ENCODE data around the gene HTR2A. TPM values are rescaled to one million over a fixed set of nuclear protein-coding genes. Genes with fewer than 3 reads are reported as not detected.
A peak's percentile ranks its signal among the peaks of the same experiment; 100 is the strongest.

The HTR2A gene
- polyA plus RNA-seq (ENCODE audit: insufficient read depth in 1 of 5, insufficient read length in 5 of 5, low replicate concordance in 1 of 5): 1 to 10 TPM in 1 of 5 donors, under 1 TPM in 4; 0.48 to 1.1 (median 0.80) TPM
- long read RNA-seq, donor 1, partial matches to known transcripts: 0 of 1 reads
- long read RNA-seq, donor 1, other reads (novel, unspliced or antisense): 0 of 1 reads
- long read RNA-seq, donor 2: 0 reads
- long read RNA-seq, donor 3: 0 reads
- long read RNA-seq, donor 4, full-length matches to known transcripts: 1 of 1 reads
- long read RNA-seq, donor 4, partial matches to known transcripts: 0 of 1 reads
- long read RNA-seq, donor 4, other reads (novel, unspliced or antisense): 0 of 1 reads
- long read RNA-seq, donor 5: 0 reads
- long read RNA-seq, donor 6, full-length matches to known transcripts: 1 of 1 reads
- long read RNA-seq, donor 6, partial matches to known transcripts: 0 of 1 reads
- long read RNA-seq, donor 6, other reads (novel, unspliced or antisense): 0 of 1 reads
- long read RNA-seq, donor 7, full-length matches to known transcripts: 1 of 1 reads
- long read RNA-seq, donor 7, partial matches to known transcripts: 0 of 1 reads
- long read RNA-seq, donor 7, other reads (novel, unspliced or antisense): 0 of 1 reads
- long read RNA-seq, donor 8: 0 reads

DNA sequence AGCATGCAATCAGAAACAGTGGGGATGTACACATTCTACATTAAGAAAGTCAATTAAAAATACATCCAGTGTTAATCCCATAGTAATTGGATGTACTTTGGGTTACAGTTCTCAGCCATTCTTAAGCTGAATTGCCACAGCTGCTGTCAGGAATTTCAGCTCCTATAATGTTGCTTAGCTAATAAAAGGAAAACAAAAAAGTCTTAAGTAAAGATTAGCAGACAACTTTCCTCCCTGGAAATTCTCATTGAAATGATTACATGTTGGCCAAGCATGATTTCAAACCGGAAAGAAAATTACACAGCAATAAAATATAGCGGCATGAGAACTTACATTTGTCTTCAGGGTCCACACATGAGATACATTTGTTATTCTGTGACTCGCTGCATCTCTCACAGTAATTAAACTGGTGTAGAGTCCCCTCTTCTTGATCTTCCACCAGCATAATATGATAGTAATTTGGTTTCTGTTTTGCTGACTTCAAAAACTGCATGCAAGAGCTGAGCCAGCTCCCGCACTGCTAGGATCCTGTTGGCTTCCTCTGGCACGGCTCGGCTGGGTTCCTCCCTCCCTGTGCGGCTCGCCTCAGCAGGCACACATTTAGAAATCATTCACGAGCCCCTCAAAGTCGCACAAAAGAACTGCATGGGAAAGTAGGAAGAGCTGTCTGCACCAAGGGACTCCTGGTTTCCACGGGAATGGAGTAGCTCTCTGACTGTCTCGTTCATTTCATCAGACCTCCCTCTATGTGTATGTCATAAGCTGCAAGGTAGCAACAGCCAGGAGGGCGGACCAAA, at the start of gene HTR2A:
HTR2A (minus strand) TSS at position 713 of the 797 bp plus-strand sequence. CDS start 1,147 bp downstream, outside the sequence.
- peak; percentile 36 to 42 for DNase-seq

DNA sequence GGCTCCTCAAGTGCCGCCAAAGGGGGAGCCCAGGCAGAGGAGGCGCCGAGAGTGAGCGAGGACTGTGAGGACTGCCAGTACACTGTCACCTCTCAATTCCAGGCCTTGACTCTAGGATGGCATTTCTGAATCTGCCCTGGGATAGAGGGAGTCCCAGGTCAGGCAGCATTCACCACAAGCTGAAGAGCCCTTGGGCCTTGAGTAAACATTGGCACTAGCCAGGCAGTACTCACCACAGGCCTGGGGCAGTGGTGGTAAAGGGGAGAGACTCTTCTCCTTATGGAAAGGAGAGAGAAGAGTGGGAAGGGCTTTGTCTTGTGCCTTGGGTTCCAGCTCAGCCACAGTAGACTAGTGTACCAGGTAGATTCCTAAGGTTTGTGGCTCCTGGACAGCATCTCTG, 39.7 kb upstream of the HTR2A start:
- DNase-seq: no peak

DNA sequence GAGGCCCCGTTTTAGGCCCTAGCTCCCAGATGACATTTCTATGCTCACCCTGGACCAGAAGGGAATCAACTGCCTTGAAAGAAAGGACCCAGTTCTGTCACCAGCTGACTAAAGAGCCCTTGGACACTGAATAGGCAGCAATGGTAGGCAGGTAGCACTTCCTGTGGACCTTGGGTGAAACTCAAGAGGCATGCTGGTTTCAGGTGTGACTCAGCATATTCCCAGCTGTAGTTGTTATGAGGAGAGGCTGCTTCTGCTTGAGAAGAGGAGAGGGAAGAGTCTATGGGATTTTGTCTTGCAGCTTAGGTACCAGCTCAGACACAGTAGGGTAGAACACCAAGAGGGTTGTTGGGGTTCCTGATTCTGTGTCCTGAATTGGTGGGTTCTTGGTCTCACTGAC, 37.9 kb upstream of the HTR2A start:
- no peak for DNase-seq

DNA sequence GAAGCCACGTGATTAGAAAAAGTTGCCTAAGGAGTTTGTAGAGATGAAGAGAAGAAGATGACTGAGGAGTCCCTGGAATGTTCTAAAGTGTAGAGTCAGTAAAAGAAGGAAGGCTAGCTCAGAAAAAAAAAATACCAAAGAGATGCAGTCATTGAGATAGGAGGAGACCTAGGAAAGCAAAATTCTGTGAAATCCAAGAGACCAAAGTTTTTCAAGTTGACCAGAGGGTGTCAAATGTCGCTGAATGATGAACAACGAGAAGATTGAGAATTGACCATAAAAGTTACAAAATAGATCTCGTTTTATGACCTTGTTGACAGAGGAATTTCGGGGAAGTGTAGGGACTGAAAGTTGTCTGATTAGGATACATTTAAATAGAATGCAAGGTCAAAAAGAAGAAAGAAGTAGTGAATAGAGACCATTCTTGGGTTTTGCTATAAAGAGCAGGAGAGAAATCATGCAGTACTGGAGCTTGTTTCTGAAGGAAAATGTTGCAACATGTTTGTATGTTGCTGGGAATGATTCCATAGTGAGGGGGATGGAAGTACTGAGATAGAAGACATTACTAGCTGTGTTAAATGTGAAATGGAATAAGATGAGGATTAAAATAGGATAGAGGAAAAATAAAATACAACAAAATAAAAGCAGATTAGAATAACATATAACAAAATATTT, 30.2 kb upstream of the HTR2A start:
- DNase-seq: peak in 1 of 2 donors; percentile 2

DNA sequence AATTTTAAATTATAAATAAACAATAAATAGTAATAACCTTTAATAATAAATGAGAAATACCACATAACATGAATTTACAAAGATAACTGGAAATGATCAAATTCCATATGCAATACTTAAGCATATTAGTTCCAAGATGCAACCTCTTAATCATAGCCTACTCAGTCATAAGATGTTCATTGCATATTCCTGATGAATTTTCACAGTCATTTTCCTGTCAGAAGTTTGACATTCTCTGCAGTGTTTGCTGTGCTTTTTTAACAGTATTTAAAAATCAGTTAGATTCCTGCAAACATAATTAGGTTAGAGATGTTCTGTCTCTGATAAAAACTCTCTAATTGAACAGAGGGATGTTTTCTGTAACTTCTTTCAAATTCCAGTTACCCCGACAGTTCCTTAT, 28.6 kb upstream of the HTR2A start:
- DNase-seq: no peak

DNA sequence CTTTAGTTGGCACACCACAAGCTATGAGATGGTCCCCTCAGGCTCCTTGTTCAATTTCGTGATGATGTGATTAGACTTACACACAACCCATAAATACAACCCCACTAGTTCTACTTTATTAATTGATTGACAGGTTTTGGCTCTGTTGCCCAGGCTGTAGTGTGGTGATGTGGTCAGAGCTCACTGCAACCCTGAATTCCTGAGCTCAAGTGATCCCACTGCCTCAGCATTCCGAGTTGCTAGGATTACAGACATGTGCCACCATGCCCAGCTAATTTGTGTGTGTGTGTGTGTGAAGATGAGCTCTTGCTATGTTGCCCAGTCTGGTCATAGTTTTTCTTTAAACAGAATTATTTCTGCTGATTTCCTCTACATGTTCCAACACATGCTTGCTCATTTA, 17.5 kb upstream of the HTR2A start:
- no peak for DNase-seq

DNA sequence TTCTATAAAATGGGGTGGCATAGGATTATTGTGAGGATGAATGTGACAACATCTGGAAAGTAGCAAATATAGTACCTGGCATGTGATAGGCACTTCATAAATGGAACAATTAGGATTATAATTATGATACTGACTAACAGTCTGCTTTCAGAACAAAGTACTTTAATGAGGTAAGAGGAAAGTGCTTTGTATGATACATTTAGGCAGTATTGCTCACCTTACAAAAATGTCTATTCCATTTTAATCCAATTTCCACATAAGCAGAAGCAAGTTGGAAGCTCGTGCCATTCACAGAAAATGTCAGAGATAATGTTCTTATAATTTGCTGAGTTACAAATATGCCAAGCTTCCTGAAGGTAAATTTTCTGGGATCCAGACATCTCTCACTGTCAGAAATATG, 16.9 kb upstream of the HTR2A start:
- no peak for DNase-seq

DNA sequence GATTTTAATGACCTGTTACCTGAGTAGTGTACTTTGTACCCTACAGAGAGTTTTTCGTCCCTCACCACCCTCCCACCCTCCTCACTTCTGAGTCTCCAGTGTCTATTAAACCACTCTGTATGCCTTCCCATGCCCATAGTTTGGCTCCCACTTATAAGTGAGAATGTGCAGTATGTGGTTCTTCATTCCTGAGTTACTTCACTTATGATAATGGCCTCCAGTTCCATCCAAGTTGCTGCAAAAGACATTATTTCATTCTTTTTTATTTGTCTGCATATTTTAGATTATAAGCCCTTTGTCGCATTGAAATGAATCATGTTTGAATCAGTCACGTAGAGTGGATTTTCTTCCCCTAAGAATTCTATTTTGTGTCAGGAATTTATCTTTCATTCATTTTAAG, 12.2 kb upstream of the HTR2A start:
- no peak for DNase-seq

DNA sequence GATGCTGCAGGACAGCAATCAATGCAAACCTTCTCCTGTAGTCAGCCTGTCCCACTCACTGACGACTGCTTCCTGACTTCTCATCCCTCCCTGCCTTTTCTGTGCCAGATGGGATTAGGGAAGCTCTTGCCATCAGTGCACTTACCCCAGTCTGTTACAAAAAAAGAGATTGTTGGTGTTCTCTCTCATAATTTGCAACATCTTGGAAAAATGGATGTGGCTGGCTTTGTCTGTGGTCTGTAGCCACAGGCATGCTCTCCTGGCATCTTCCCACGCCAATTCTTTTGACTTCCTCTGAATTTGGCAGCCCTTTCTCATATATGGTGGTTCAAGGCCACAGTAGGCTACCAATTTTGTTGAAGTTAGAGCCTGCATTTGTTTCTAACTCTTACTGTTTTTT, 11.6 kb upstream of the HTR2A start:
- no peak for DNase-seq

DNA sequence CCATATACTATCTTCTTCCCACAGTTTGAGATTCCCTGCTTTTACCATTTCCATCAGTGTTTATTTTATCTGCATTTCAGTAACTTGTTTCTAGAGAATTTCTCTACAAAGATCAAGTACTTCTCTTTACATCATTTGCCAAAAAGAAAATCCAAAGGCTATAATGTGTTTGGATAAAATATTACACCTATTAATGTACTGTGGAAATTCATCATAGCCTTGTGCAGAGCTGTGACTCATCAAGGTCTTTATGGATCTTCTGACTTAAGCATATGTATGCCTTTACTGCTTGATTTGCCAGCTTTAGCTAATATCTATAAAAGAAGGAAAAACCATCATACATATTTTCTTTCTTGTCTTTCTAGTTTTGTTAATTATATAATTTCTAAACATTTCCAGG, 9.6 kb upstream of the HTR2A start:
- DNase-seq: no peak

DNA sequence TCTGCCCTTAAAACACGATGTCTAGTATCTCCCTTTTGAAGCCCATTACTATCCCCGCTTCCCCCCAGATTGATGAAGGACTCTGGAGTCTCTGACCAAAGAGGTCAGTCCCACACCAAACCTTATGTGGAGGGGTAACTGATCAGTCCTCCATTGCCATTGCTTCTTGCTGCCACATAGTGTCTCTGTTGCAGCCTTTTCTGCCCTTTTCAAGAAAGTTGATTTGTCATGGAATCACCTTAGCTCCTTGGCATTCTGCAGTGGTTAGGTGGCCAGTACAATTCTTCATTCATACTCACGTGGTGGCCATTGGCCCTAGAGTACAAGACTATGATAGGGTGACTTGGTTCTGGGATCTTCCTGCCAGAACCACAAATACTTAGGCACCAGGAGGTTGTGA, 8.4 kb upstream of the HTR2A start:
- no peak for DNase-seq

DNA sequence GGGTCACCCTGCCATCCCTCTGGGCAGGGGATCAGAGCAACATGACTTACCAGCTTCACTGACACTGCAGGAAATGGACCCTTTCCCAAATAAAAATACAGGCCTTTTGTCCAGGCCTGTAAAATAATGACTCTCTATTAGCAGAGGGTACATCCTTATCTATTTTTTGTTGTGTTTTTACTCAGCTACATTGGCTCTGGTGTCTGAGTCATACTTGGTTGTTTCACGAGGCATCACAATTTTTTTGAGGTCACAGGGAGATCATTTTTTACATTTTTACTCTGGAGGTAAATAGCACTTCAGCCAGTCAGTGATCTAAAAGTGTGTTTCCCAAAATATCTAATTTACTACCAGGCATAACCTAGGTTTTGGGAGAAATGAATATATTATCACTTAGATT, 6.9 kb upstream of the HTR2A start:
- DNase-seq: no peak

DNA sequence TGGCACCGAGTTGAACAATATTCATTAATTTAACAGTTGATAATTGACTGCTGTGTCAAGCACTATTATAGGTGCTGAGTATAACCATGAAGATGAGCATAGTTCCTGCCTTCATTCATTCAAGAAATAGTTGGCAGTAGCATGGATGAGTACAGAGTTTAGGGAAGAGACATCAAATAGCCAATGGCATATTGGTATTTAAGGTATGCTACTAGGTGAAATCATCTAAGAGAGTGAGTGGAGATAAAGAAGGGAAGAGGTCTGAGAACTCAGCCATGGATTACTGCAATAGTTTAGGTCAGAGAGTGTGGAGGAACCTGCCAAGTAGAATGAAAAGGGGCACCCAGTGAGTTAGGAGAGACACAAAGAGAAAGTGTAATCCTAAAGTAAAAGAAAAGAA, 4.9 kb upstream of the HTR2A start:
- no peak for DNase-seq

DNA sequence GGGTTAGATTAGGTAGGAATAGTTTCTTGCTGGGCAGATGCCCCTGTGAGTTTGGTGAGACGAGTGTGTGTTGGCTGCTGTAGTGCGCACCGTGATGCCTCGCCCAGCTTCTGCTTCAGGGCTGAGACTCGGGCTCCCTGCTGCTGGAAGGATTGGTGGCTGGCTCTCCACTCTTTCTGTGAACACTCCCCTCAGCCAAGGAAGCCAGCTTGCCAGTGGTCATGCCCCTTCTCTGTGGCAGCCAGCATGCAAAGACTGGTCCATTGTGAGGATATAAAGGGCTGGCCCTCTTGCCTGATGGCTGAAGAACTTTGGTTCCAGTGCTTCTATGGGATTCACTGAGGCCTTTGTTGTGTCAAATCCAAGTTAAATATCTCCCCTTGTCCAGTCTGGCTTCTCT, 2.9 kb upstream of the HTR2A start:
- no peak for DNase-seq

DNA sequence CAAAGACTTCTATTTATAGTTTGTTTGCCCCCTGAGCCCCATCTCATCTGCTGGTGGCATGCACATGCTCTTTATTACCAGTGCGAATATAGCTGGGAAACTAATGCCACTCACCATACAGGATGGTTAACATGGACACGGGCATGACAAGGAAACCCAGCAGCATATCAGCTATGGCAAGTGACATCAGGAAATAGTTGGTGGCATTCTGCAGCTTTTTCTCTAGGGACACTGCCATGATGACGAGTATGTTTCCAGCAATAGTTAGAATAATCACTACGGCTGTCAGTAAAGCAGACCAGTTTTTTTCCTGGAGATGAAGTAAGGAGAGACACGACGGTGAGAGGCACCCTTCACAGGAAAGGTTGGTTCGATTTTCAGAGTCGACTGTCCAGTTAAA, 1.5 kb downstream of the HTR2A start:
- no peak for DNase-seq

DNA sequence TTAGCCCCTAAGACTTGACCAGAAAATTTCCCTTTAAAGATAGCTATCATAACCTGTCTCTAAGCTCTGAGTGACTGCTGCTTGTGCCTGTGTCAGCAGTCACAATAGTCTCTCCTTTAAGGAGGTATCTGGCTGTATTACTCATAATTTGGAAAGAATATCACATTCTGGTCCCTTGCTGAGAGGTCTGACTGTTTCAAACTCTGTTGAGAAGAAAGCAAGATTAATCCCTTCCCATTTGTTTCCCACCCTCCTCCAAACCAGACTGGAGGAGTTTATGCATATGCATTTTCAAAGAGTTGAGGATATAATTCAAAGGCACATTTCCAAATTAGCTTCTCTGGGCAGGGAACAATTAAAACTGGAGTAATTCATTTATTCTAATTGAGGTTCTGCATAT, 2.3 kb downstream of the HTR2A start:
- DNase-seq: no peak

DNA sequence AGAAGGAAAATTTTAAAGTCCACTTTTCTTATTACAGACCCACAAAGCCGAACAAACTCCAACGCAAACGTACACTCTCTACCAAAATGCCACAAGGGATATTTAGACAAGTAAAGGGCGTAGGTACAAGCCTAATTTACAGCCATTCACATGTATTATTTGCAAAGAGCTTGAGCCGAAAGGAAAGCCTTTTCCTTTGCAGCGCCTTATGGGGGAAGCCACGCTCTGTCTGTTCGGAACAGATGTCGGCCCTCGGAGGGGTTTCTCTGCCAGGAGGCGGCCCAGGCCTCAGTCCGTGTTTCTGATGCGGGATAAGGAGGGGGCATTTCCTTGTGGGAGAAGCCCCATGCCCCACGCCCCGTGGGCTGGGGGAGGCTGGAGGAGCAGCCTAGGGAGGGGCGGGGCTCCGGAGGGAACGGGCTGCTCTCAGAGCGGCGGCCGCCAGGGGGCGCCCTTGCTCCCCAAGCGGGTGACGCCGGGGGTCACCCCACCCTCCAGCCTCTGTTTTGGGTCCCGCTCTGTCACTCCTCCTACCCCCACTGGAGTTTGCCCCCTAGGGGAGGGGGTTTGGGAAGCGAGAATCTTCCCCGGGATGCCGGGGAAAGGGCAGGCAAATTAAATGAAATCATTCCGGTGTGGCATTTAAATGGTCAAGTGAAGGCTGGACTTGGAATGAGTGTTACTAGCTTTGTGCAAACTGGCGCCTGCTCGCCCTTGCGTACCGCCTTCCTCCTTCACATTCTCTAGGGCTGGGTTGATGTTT, 2.9 kb downstream of the HTR2A start:
- peak; percentile 76 to 79 for DNase-seq

DNA sequence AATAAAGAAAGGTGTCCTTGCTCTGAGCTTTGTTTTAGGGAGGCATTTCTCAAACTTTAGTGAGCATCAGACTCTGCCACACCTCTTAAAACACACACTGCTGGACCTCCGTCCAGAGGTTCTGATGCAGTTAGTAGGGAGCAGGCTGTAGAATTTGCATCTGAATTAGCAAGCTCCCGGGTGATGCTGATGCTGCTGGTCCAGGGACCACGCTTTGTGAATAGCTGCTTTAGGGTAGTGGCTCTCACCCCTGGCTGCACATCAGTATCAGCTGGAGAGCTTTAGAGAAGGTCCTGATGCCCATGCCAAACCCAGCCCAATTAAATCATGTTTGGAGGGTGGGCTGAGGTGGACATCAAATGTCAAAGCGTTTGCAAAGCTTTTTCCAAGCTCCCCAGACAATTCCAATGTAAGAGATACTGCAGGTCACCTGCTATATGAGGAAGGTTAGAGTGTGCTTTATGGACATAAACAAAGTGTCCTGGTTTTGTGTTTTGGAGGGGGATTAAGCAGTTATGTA, 3.6 kb downstream of the HTR2A start:
- DNase-seq: no peak

DNA sequence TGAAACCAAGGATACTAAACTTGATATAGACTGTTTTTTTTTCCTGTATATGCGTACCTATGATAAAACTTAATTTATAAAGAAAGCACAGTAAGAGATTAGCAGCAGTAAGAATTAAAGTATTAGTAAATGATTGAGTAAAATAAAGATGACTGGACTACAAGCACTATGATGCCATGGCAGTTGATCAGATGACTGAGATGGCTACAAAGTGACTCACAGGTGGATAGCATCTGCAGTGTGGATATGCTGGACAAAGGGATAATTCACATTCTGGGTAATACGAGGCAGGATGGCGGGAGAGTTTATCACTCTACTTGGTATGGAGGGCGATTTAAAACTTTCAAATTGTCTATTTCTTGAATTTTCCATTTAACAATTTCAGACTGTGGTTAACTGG, 11.8 kb downstream of the HTR2A start:
- no peak for DNase-seq

DNA sequence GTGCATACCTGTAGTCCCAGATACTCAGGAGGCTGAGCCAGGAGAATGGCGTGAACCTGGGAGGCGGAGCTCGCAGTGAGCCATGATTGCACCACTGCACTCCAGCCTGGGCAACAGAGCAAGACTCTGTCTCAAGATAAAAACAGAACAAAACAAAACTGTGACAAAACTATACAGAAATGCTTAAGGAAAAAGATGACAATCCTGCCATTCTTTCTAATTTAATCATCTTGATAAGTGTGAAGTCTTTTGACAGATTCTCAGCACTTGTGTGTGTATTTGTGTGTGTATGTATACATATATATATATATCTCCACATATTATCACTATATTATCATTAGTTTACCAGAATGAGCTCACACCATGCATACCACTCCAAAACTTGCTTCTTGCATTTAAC, 12.3 kb downstream of the HTR2A start:
- DNase-seq: no peak

DNA sequence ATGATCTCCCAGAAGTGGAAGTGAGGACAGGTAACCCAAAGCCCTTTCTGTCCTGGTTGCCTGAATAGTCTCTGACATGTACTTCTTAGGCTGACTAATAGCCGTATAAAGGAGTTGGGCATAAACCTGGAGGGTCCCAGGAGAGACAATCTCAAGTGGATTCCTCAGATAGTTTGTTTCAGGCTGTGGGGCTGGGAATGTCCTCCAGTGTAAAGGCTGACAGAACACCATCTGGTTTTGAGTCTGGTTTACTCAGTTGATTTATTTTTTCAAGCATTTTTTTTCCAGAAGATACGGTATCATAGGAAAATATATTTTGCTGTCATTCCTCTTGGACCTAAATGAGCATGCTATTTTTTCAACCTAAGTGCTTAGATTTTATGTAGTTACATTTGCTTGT, 15.2 kb downstream of the HTR2A start:
- no peak for DNase-seq
